Keratinocyte (primary cell): ENCODE data around the gene GARIN3.

Source experiments
- CTCF ChIP-seq, 3 experiments: IDR thresholded peaks in 1 of 3; conservative IDR thresholded peaks in 1 of 3; optimal IDR thresholded peaks in 1 of 3; 2 replicates in 2 of 3; 3 replicates in 1 of 3; pipeline versions ENCODE3 to v1.5.1; 2011; ENCODE audit warnings: low read length in 3 of 3, mild to moderate bottlenecking in 3 of 3, moderate library complexity in 2 of 3, control low read depth in 1 of 3, inconsistent platforms in 1 of 3; ENCODE audit not compliant: insufficient read depth in 2 of 3; ENCODE audit errors: extremely low read depth in 1 of 3
- EZH2 ChIP-seq: IDR thresholded peaks from one replicate; pipeline ENCODE4 v1.6.1; 2012; ENCODE audit warnings: inconsistent platforms, mild to moderate bottlenecking, low read length, moderate library complexity

- TF ChIP-seq EZH2 (no peak), CTCF (optimal IDR thresholded peaks at IDR 0.05 in 1 of 3, IDR thresholded peaks at IDR 0.05 in 1 of 3, conservative IDR thresholded peaks at IDR 0.05 in 1 of 3; ENCODE audit: extremely low read depth in 1 of 3, insufficient read depth in 2 of 3, low read length in 3 of 3) (no peak)
Observed at GRCh38 chr5:157165261-157165660, 803 bp downstream of the GARIN3 start.
